Osteoblast (primary cell): ENCODE results near the gene AP2A1. TPM values are rescaled to one million over a fixed set of nuclear protein-coding genes. Genes with fewer than 3 reads are reported as not detected.

Experiments
- DNase-seq: peaks from one replicate; pipeline ENCODE4 v3.0.0; 2011; ENCODE audit warnings: low spot score, mixed read lengths; ENCODE audit not compliant: insufficient read length; ENCODE audit errors: missing footprints
- H2AFZ ChIP-seq: 2 replicates; pipeline ENCODE4 v1.6.0; 2011; ENCODE audit warnings: mild to moderate bottlenecking, low read length
- H3K27ac ChIP-seq: 2 replicates; pipeline ENCODE4 v1.5.1; 2011; ENCODE audit warnings: mild to moderate bottlenecking, low read depth, low read length, moderate library complexity
- H3K27me3 ChIP-seq: 2 replicates; pipeline ENCODE4 v1.6.0; 2012; ENCODE audit warnings: mild to moderate bottlenecking, control low read depth, inconsistent platforms, low read length, moderate library complexity; ENCODE audit not compliant: insufficient read depth
- H3K36me3 ChIP-seq: 2 replicates; pipeline ENCODE4 v1.5.1; 2011; ENCODE audit warnings: mild to moderate bottlenecking, low read length, control low read depth, moderate library complexity; ENCODE audit not compliant: insufficient read depth
- H3K4me1 ChIP-seq: 2 replicates; pipeline ENCODE4 v1.5.1; 2011; ENCODE audit warnings: mild to moderate bottlenecking, low read length, control low read depth, moderate library complexity; ENCODE audit not compliant: insufficient read depth
- H3K4me2 ChIP-seq: 2 replicates; pipeline ENCODE4 v1.6.0; 2011; ENCODE audit warnings: mild to moderate bottlenecking, low read length; ENCODE audit not compliant: insufficient read depth
- H3K4me3 ChIP-seq: fragments of 200-600 bp; sonication (generic); 3 replicates; pipeline ENCODE4 v1.5.1; 2012; ENCODE audit warnings: mild to moderate bottlenecking, low read length, inconsistent platforms; ENCODE audit not compliant: insufficient read depth
- H3K79me2 ChIP-seq: 2 replicates; pipeline ENCODE4 v1.6.0; 2012; ENCODE audit warnings: mild to moderate bottlenecking, low read length, control low read depth, inconsistent platforms; ENCODE audit not compliant: insufficient read depth
- H3K9me3 ChIP-seq: 2 replicates; pipeline ENCODE4 v1.5.1; 2011; ENCODE audit warnings: low read depth, low read length, control low read depth
- H4K20me1 ChIP-seq: 2 replicates; pipeline ENCODE4 v1.6.0; 2012; ENCODE audit warnings: mild to moderate bottlenecking, low read length, control low read depth; ENCODE audit not compliant: insufficient read depth
- CTCF ChIP-seq: IDR thresholded peaks from 2 replicates; pipeline ENCODE4 v1.5.1; 2011; ENCODE audit warnings: mild to moderate bottlenecking, low read depth, low read length, moderate library complexity; ENCODE audit errors: extremely low read depth
- total RNA-seq: library from RNA; depleted of rRNA; stranded (reverse); fragments of >200 nt; gene quantifications from 2 replicates; pipeline ENCODE4 v1.2.3, GENCODE V29; 2012

Gene AP2A1
- total RNA-seq, 1 donor, result 98.1 TPM

DNA sequence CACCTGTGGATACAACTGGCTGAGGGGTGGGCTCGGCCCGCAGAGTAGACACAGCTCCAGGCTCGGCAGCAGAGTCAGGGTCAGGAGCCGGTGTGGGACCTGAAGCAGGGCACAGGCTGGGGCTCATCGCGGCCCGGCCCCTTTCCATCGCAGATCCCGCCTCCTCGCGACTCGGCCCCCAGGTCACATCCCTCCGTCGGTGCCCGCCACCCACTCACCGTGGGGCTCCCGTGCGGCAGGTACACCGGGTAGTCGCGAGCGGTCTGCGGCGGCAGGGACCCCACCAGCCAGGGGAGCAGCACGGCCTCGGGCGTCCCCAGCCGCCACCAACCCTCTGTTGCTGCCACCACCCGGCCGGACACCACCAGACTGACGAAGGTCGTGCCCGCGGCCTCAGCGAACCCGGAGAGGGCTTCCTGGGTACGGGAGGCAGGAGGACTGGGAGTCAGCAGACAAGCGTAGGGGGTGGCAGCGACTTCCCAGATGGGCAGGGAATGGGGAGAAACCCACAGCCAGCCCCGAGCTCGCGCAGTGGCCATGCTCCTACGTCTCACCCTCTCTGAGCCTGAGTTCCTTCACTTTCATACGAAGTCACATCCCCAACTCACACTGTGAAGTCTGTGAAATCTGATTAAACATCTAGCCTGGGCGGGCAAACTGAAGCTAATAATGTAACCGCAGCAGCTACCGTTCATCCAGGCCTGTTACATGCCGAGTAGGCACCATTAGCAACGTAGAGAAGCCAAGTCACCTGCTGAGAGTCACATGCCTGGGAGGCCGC, 42.5 kb downstream of the AP2A1 start:
- Histone ChIP-seq H3K27ac (peak overlapping the region; percentile 26), H3K79me2 (no peaks in the 10 kb centered on the region), H3K4me1 (peaks cover 17% of the 10 kb centered on the region), H4K20me1 (peaks cover 2% of the 10 kb centered on the region), H3K9me3 (no peaks in the 10 kb centered on the region), H2AFZ (peak overlapping the region; percentile 43), H3K4me2 (peak overlapping the region; percentile 89), H3K27me3 (no peaks in the 10 kb centered on the region), H3K4me3 (peak overlapping the region; percentile 86), H3K36me3 (peaks cover 20% of the 10 kb centered on the region)
- TF ChIP-seq CTCF, result no peak
- DNase-seq, result peak; percentile 93

- peak overlapping the region; percentile 86 for H3K4me3 ChIP-seq
These were observed 43.2 kb downstream of the AP2A1 start for GRCh38 chr19:49809941-49810389.

DNA sequence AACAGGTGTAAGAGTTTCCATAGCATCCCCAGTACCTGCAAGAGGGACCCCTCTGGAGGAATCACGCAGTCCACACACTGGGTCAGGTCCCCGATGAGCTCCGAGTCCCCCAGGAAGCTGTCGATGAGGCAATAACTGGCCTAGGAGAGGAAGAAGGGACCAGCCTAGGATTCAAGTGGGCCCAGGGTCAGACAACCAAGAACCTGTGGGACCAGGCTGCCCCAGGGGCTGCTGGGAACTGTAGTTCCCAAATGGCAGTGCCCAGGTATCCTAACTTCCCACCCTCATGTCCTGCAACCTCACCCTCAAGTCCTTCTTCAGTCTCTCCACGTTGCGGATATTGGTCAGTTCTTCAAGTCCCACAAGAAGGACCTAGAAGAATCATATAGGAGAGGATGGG, 44.5 kb downstream of the AP2A1 start:
- H3K4me3 ChIP-seq, result no peak overlapping the region
- DNase-seq, result no peak
- H3K79me2 ChIP-seq, result no peaks in the 10 kb centered on the region
- H3K4me1 ChIP-seq, result peaks cover 18% of the 10 kb centered on the region
- no peaks in the 10 kb centered on the region for H3K9me3 ChIP-seq
- peaks cover 5% of the 10 kb centered on the region for H3K36me3 ChIP-seq
- no peak for TF ChIP-seq CTCF
- no peaks in the 10 kb centered on the region for H3K27me3 ChIP-seq
- H4K20me1 ChIP-seq, result peaks cover 2% of the 10 kb centered on the region
- H3K4me2 ChIP-seq, result no peak overlapping the region
- H2AFZ ChIP-seq, result no peak overlapping the region
- H3K27ac ChIP-seq, result no peak overlapping the region

More at GRCh38 chr19:49809941-49810389, 43.2 kb downstream of the AP2A1 start:
- Histone ChIP-seq H3K9me3 (no peaks in the 10 kb centered on the region), H3K4me1 (peaks cover 18% of the 10 kb centered on the region), H3K79me2 (no peaks in the 10 kb centered on the region), H3K36me3 (peaks cover 14% of the 10 kb centered on the region), H3K4me2 (peak overlapping the region; percentile 89), H3K27me3 (no peaks in the 10 kb centered on the region), H2AFZ (peak overlapping the region; percentile 43), H4K20me1 (peaks cover 2% of the 10 kb centered on the region), H3K27ac (no peak overlapping the region)
- TF ChIP-seq CTCF, result no peak
- DNase-seq, result peak; percentile 51

GRCh38 chr19:49812452-49812996, 45.7 kb downstream of the AP2A1 start:
- H3K36me3 ChIP-seq, result no peaks in the 10 kb centered on the region
- H3K27ac ChIP-seq, result peak overlapping the region; percentile 97
- H3K4me2 ChIP-seq, result peak overlapping the region; percentile 90
- H3K4me1 ChIP-seq, result peaks cover 22% of the 10 kb centered on the region
- H4K20me1 ChIP-seq, result peaks cover 2% of the 10 kb centered on the region
- peak overlapping the region; percentile 87 for H2AFZ ChIP-seq
- DNase-seq, result peak; percentile 86
- H3K27me3 ChIP-seq, result no peaks in the 10 kb centered on the region
- H3K9me3 ChIP-seq, result no peaks in the 10 kb centered on the region
- no peaks in the 10 kb centered on the region for H3K79me2 ChIP-seq
- TF ChIP-seq CTCF, result no peak
- peak overlapping the region; percentile 85 for H3K4me3 ChIP-seq
